ENCODE data around the gene SCAMP4.

SCAMP4 gene

GRCh38 chr19:1921825-1922224 lies 16.6 kb downstream of the SCAMP4 start:
- H3K36me3 Mint-ChIP-seq (ENCODE audit: low read depth) = peaks cover 28% of the 10 kb centered on the region
- no peaks in the 10 kb centered on the region for H3K9me3 Mint-ChIP-seq
- H3K4me1 Mint-ChIP-seq = no peaks in the 10 kb centered on the region
- no peak overlapping the region for H3K27ac Mint-ChIP-seq
- H3K4me3 Mint-ChIP-seq = no peak overlapping the region
- H3K27me3 Mint-ChIP-seq (ENCODE audit: low read depth) = no peaks in the 10 kb centered on the region
- no peak for TF ChIP-seq CTCF (IDR thresholded peaks at IDR 0.05; ENCODE audit: unreplicated experiment in 3 of 3)

GRCh38 chr19:1922803-1923202 lies 17.6 kb downstream of the SCAMP4 start:
- no peak for TF ChIP-seq CTCF (IDR thresholded peaks at IDR 0.05; ENCODE audit: unreplicated experiment in 3 of 3)
- H3K27me3 Mint-ChIP-seq (ENCODE audit: low read depth) = peaks cover 2% of the 10 kb centered on the region
- peaks cover 27% of the 10 kb centered on the region for H3K36me3 Mint-ChIP-seq (ENCODE audit: low read depth)
- no peak overlapping the region for H3K4me3 Mint-ChIP-seq
- H3K9me3 Mint-ChIP-seq = no peaks in the 10 kb centered on the region
- H3K4me1 Mint-ChIP-seq = peaks cover 3% of the 10 kb centered on the region
- no peak overlapping the region for H3K27ac Mint-ChIP-seq

GRCh38 chr19:1923319-1923718 lies 18.1 kb downstream of the SCAMP4 start:
- H3K27ac Mint-ChIP-seq = no peak overlapping the region
- H3K4me1 Mint-ChIP-seq = peaks cover 5% of the 10 kb centered on the region
- peaks cover 7% of the 10 kb centered on the region for H3K27me3 Mint-ChIP-seq (ENCODE audit: low read depth)
- no peaks in the 10 kb centered on the region for H3K9me3 Mint-ChIP-seq
- TF ChIP-seq CTCF (IDR thresholded peaks at IDR 0.05; ENCODE audit: unreplicated experiment in 3 of 3) = no peak
- peaks cover 25% of the 10 kb centered on the region for H3K36me3 Mint-ChIP-seq (ENCODE audit: low read depth)
- no peak overlapping the region for H3K4me3 Mint-ChIP-seq

- Mint-ChIP-seq H3K27ac (no peak overlapping the region), H3K9me3 (no peaks in the 10 kb centered on the region), H3K36me3 (ENCODE audit: low read depth) (peaks cover 22% of the 10 kb centered on the region), H3K4me3 (no peak overlapping the region), H3K27me3 (ENCODE audit: low read depth) (peaks cover 7% of the 10 kb centered on the region), H3K4me1 (peaks cover 5% of the 10 kb centered on the region)
- TF ChIP-seq CTCF (IDR thresholded peaks at IDR 0.05; ENCODE audit: unreplicated experiment in 3 of 3) = no peak
These were observed 19.2 kb downstream of the SCAMP4 start for GRCh38 chr19:1924320-1924961.

GRCh38 chr19:1925544-1925943 lies 20.3 kb downstream of the SCAMP4 start:
- H3K9me3 Mint-ChIP-seq = no peaks in the 10 kb centered on the region
- no peak overlapping the region for H3K27ac Mint-ChIP-seq
- no peak overlapping the region for H3K4me3 Mint-ChIP-seq
- no peak for TF ChIP-seq CTCF (IDR thresholded peaks at IDR 0.05; ENCODE audit: unreplicated experiment in 3 of 3)
- H3K36me3 Mint-ChIP-seq (ENCODE audit: low read depth) = peaks cover 22% of the 10 kb centered on the region
- H3K27me3 Mint-ChIP-seq (ENCODE audit: low read depth) = peaks cover 11% of the 10 kb centered on the region
- H3K4me1 Mint-ChIP-seq = peaks cover 10% of the 10 kb centered on the region

GRCh38 chr19:1929021-1929742 lies 24.0 kb downstream of the SCAMP4 start:
- H3K27me3 Mint-ChIP-seq (ENCODE audit: low read depth) = peaks cover 15% of the 10 kb centered on the region
- peaks cover 4% of the 10 kb centered on the region for H3K36me3 Mint-ChIP-seq (ENCODE audit: low read depth)
- peak; percentile 73 to 90 (median 84) for TF ChIP-seq CTCF (IDR thresholded peaks at IDR 0.05; ENCODE audit: unreplicated experiment in 3 of 3)
- H3K4me1 Mint-ChIP-seq = peaks cover 10% of the 10 kb centered on the region
- peak overlapping the region; percentile 56 to 70 (median 66) for H3K4me3 Mint-ChIP-seq
- H3K9me3 Mint-ChIP-seq = no peaks in the 10 kb centered on the region
- H3K27ac Mint-ChIP-seq = no peak overlapping the region
